HCT116 (cell line): ENCODE data around the gene CAMK1D. TPM values are rescaled to one million over a fixed set of nuclear protein-coding genes. Genes with fewer than 3 reads are reported as not detected.

Experiments
- ATAC-seq: fragments of 200-7000 bp; cut with Tn5 transposase; 2 replicates; pipeline ENCODE4 v1.9.1; 2020; ENCODE audit warnings: mild to moderate bottlenecking, moderate library complexity
- BruUV-seq: library from RNA; stranded (reverse); fragments of 400-500 nt; replicated peaks from 2 replicates; lab custom pipeline; 2021; lab: Mats Ljungman, UMichigan
- CTCF ChIA-PET: fragments of 300-600 bp; sonication (Branson Sonifier 250); formaldehyde crosslinking; loops from one replicate; lab custom pipeline; 2021; ENCODE audit warnings: antibody characterized with exemption; lab: Charles Lee
- POLR2A ChIA-PET: fragments of 300-600, 350-600 bp; sonication (Branson Sonifier 250); formaldehyde crosslinking; loops from one replicate; lab custom pipeline; 2021; ENCODE audit warnings: antibody characterized with exemption; lab: Charles Lee
- RAD21 ChIA-PET, 2 experiments: fragments of 300-600 bp; sonication (Branson Sonifier 250); formaldehyde crosslinking; loops; one replicate each; lab custom pipeline; 2023; ENCODE audit warnings: low total read pairs in 2 of 2; ENCODE audit not compliant: uncharacterized antibody in 2 of 2, unreplicated experiment in 2 of 2, low non-redundant PET in 1 of 2; lab: Charles Lee
- DNase-seq: peaks from one replicate; pipeline ENCODE4 v3.0.0-alpha.2; 2010; ENCODE audit warnings: low read depth, low spot score
- H2AFZ ChIP-seq: fragments of 200-600 bp; shearing (Covaris generic), sonication (generic); 2 replicates; pipeline ENCODE4 v1.6.1; 2017; ENCODE audit warnings: low read depth, mixed run types, mixed read lengths, antibody characterized with exemption, low read length; ENCODE audit not compliant: poor library complexity, severe bottlenecking
- H3K27ac ChIP-seq: 2 replicates; pipeline ENCODE4 v1.5.1; 2012; ENCODE audit warnings: low read depth, low read length
- H3K27me3 ChIP-seq: fragments of 200-600 bp; sonication (generic); 2 replicates; pipeline ENCODE4 v1.6.1; 2016; ENCODE audit warnings: mixed run types, low read length, mixed read lengths; ENCODE audit not compliant: insufficient read depth
- H3K36me3 ChIP-seq, 2 experiments: fragments of 200-500 bp in 1 of 2; fragments of 200-600 bp in 1 of 2; sonication (Bioruptor generic) in 1 of 2; sonication (generic) in 1 of 2; 2 replicates each; pipeline versions ENCODE4 v1.5.1 to v1.6.1; 2014 to 2016; ENCODE audit warnings: low read length in 2 of 2, inconsistent platforms in 1 of 2, mixed read lengths in 1 of 2, mixed run types in 1 of 2; ENCODE audit not compliant: insufficient read depth in 2 of 2, control insufficient read depth in 1 of 2
- H3K4me1 ChIP-seq, 2 experiments: fragments of 200-600 bp in 1 of 2; sonication (generic) in 1 of 2; 2 replicates each; pipeline versions ENCODE4 v1.5.1 to v1.6.1; 2012 to 2017; ENCODE audit warnings: low read length in 2 of 2, inconsistent platforms in 1 of 2, mild to moderate bottlenecking in 1 of 2, mixed read lengths in 1 of 2, mixed run types in 1 of 2, moderate library complexity in 1 of 2; ENCODE audit not compliant: insufficient read depth in 2 of 2, control insufficient read depth in 1 of 2
- H3K4me2 ChIP-seq: fragments of 200-600 bp; sonication (generic); 2 replicates; pipeline ENCODE4 v1.6.1; 2017; ENCODE audit warnings: mixed run types, low read length, mixed read lengths
- H3K4me3 ChIP-seq, 2 experiments: fragments of 200-600 bp in 1 of 2; sonication (generic) in 1 of 2; replicated peaks in 1 of 2; 2 replicates each; pipeline ENCODE4 v1.5.1; 2011 to 2016; ENCODE audit warnings: low read length in 2 of 2, control low read depth in 1 of 2, low read depth in 1 of 2, mild to moderate bottlenecking in 1 of 2, mixed read lengths in 1 of 2, mixed run types in 1 of 2
- H3K79me2 ChIP-seq: fragments of 200-600 bp; sonication (generic); 2 replicates; pipeline ENCODE4 v1.6.1; 2017; ENCODE audit warnings: mild to moderate bottlenecking, mixed run types, low read length, moderate library complexity, mixed read lengths; ENCODE audit not compliant: insufficient read depth
- H3K9ac ChIP-seq: fragments of 200-600 bp; sonication (generic); 2 replicates; pipeline ENCODE4 v1.6.1; 2016; ENCODE audit warnings: low read length, mixed read lengths
- H3K9me2 ChIP-seq: fragments of 200-600 bp; sonication (generic), shearing (Covaris generic); 2 replicates; pipeline ENCODE4 v1.6.1; 2017; ENCODE audit warnings: mixed run types, mild to moderate bottlenecking, moderate library complexity; ENCODE audit not compliant: insufficient read depth
- H3K9me3 ChIP-seq, 2 experiments: fragments of 200-500 bp in 1 of 2; fragments of 200-600 bp in 1 of 2; sonication (Bioruptor generic) in 1 of 2; sonication (generic) in 1 of 2; 2 replicates each; pipeline ENCODE4 v1.6.1; 2014 to 2017; ENCODE audit warnings: low read length in 2 of 2, mixed read lengths in 2 of 2, inconsistent platforms in 1 of 2, low read depth in 1 of 2, mild to moderate bottlenecking in 1 of 2, mixed run types in 1 of 2, moderate library complexity in 1 of 2; ENCODE audit not compliant: control insufficient read depth in 1 of 2, insufficient read depth in 1 of 2
- H4K20me1 ChIP-seq: fragments of 200-600 bp; sonication (generic), shearing (Covaris generic); 2 replicates; pipeline ENCODE4 v1.6.1; 2017; ENCODE audit warnings: mixed run types, mild to moderate bottlenecking, moderate library complexity; ENCODE audit not compliant: insufficient read depth
- CBX3 ChIP-seq: IDR thresholded peaks from 2 replicates; pipeline ENCODE4 v1.6.1; 2012; ENCODE audit warnings: low read depth
- ELF1 ChIP-seq: IDR thresholded peaks from 2 replicates; pipeline ENCODE4 v1.6.1; 2012; ENCODE audit warnings: low read depth, borderline replicate concordance
- EZH2phosphoT487 ChIP-seq: fragments of 200-600 bp; IDR thresholded peaks from 2 replicates; pipeline ENCODE4 v1.6.1; 2018; ENCODE audit warnings: antibody characterized with exemption, borderline replicate concordance
- FOSL1 ChIP-seq: IDR thresholded peaks from 2 replicates; pipeline ENCODE4 v1.6.1; 2012; ENCODE audit warnings: low read depth
- JUND ChIP-seq: IDR thresholded peaks from 2 replicates; pipeline ENCODE4 v1.6.1; 2012
- POLR2A ChIP-seq: IDR thresholded peaks from 2 replicates; pipeline ENCODE4 v1.7.0; 2011; ENCODE audit warnings: borderline replicate concordance; ENCODE audit not compliant: insufficient read depth, insufficient read length; ENCODE audit errors: extremely low read depth
- SIN3A ChIP-seq: IDR thresholded peaks from 2 replicates; pipeline ENCODE4 v1.6.1; 2012; ENCODE audit warnings: low read depth
- SP1 ChIP-seq: IDR thresholded peaks from 2 replicates; pipeline ENCODE4 v1.6.1; 2012; ENCODE audit warnings: low read depth
- SRF ChIP-seq: IDR thresholded peaks from 2 replicates; pipeline ENCODE4 v1.6.1; 2012; ENCODE audit warnings: low read depth
- YY1 ChIP-seq: IDR thresholded peaks from 2 replicates; pipeline ENCODE4 v1.6.1; 2011; ENCODE audit warnings: low read length, low read depth, moderate library complexity, mild to moderate bottlenecking; ENCODE audit not compliant: insufficient replicate concordance; ENCODE audit errors: extremely low read depth
- ZFX ChIP-seq: fragments of 450-650 bp; IDR thresholded peaks from 2 replicates; pipeline ENCODE4 v1.6.1; 2017
- ZNF274 ChIP-seq: fragments of 200-500 bp; sonication (Bioruptor generic); IDR thresholded peaks from 2 replicates; pipeline ENCODE4 v1.6.1; 2014; ENCODE audit warnings: mild to moderate bottlenecking, low read depth, low read length, inconsistent platforms
- intact Hi-C: fragments of 100-400 bp; cut with micrococcal nuclease; formaldehyde crosslinking; loops from 2 replicates; pipeline ENCODE4 v1.10.0; 2022
- total RNA-seq: library from RNA; stranded (reverse); gene quantifications from one replicate; pipeline ENCODE4 v1.2.1, GENCODE V29; 2021; ENCODE audit not compliant: unreplicated experiment
- TF ChIP-seq, protein P1 (sequence below): IDR thresholded peaks from 2 replicates; pipeline ENCODE4 v1.6.1; 2011; ENCODE audit warnings: mild to moderate bottlenecking, low read length, moderate library complexity; ENCODE audit not compliant: insufficient replicate concordance; ENCODE audit errors: extremely low read depth
- TF ChIP-seq, protein P2 (sequence below): IDR thresholded peaks from 2 replicates; pipeline ENCODE4 v1.6.1; 2012
- TF ChIP-seq, protein P3 (sequence below), 3 experiments: fragments of 200-600 bp in 1 of 3; sonication (generic) in 1 of 3; IDR thresholded peaks in 2 of 3; conservative IDR thresholded peaks in 1 of 3; 2 replicates each; pipeline ENCODE4 v1.5.1; 2012 to 2017; ENCODE audit warnings: low read depth in 2 of 3, low read length in 2 of 3, antibody characterized with exemption in 1 of 3, borderline replicate concordance in 1 of 3, control low read depth in 1 of 3, mild to moderate bottlenecking in 1 of 3, mixed read lengths in 1 of 3, mixed run types in 1 of 3, moderate library complexity in 1 of 3; ENCODE audit not compliant: insufficient read depth in 1 of 3

Gene CAMK1D
- total RNA-seq, 1 experiment from 2014 or later, result 9.6 TPM

DNA sequence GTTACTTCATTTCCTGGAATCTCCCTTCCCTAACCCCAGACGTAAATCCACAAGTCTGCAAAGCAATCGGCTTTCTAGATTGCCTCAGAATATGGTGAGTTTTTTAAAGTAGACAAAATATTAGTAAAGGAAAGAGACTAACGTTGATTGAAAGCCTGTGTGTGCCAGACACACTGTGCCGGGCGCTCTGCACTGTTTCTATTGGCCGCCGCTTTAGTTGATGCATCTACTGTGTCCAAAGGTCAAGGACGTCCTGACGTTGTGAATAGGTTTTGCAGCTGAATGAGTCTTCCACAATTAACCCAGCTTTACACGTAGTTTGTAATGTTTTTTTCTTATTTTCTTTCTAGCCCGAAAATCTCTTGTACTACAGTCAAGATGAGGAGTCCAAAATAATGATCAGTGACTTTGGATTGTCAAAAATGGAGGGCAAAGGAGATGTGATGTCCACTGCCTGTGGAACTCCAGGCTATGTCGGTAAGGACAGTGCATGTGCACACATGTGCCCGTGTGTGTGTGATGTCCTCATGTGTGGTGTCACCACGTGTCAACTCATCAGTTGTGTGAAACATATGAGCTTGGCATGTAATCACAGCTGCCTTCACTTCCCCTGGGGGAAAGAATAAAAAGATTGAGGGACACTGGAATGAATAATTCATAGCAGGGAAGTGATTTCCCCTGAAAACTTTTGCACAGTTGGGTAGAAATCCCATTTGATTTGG lies 420.1 kb downstream of the CAMK1D start:
- no TSS peak for BruUV-seq
- CTCF ChIA-PET, result no interaction called here
- DNase-seq, result no peak
- no peaks in the 10 kb centered on the region for H3K36me3 ChIP-seq
- TF ChIP-seq CBX3 (no peak), JUND (no peak), YY1 (no peak), SIN3A (no peak)
- TF ChIP-seq, all 23 proteins: peak for 0
- Histone ChIP-seq H3K9me2 (no peaks in the 10 kb centered on the region), H3K9me3 (no peaks in the 10 kb centered on the region), H3K79me2 (no peaks in the 10 kb centered on the region), H3K27ac (no peak overlapping the region), H3K4me1 (peaks cover 0 to 5% of the 10 kb centered on the region in 2 experiments; a peak in 1 of 4 replicates), H4K20me1 (no peaks in the 10 kb centered on the region), H3K4me3 (no peak overlapping the region), H2AFZ (no peak overlapping the region), H3K4me2 (no peak overlapping the region), H3K27me3 (no peaks in the 10 kb centered on the region), H3K9ac (no peak overlapping the region)
- no peak for ATAC-seq
- ChIA-PET RAD21 (no interaction called here), POLR2A (no interaction called here)
- intact Hi-C loops, result no loop called here

DNA sequence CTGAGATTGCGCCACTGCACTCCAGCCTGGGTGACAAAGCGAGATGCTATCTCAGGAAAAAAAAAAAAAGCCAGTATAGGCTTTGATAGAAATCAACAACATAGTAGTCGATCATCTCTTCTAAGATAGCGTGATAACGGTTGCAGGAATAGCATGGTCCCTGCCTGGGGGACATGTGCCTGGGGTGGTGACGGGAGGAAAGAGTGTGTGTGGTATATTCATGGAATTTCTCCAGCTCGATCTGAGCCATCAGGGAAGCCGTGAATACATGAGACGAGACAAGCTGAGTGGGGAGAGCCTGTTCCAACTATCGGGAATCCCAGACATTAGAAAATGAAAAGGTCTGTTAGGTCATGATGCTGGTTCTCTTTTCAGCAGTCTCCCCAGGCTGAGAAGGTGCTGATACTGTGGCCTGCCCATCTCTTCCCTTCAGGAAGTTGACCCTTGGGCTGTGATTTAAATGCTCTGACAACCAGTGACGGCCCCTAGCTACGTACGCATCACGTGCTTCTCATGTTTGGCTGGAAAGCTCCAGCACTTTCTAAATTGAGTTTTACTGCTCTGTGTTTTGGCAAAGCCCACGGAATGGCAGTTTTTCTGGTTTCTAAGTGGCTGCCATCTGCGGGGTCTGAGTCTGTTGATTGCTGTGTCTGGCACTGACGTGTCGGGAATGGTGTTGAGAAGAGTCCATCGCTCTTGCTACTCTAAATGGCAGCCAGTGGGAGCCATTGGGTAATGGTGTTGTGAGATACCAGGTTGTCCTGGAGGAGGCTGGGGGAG lies 422.8 kb downstream of the CAMK1D start:
- no peak overlapping the region for H3K9ac ChIP-seq
- TF ChIP-seq ZNF274 (no peak), ZFX (no peak), ELF1 (no peak), SP1 (no peak), EZH2phosphoT487 (no peak), POLR2A (no peak), FOSL1 (no peak), SRF (no peak), YY1 (no peak), JUND (no peak), SIN3A (no peak)
- TF ChIP-seq, protein P1, sequence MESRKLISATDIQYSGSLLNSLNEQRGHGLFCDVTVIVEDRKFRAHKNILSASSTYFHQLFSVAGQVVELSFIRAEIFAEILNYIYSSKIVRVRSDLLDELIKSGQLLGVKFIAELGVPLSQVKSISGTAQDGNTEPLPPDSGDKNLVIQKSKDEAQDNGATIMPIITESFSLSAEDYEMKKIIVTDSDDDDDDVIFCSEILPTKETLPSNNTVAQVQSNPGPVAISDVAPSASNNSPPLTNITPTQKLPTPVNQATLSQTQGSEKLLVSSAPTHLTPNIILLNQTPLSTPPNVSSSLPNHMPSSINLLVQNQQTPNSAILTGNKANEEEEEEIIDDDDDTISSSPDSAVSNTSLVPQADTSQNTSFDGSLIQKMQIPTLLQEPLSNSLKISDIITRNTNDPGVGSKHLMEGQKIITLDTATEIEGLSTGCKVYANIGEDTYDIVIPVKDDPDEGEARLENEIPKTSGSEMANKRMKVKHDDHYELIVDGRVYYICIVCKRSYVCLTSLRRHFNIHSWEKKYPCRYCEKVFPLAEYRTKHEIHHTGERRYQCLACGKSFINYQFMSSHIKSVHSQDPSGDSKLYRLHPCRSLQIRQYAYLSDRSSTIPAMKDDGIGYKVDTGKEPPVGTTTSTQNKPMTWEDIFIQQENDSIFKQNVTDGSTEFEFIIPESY, result no peak
- TF ChIP-seq, protein P2, sequence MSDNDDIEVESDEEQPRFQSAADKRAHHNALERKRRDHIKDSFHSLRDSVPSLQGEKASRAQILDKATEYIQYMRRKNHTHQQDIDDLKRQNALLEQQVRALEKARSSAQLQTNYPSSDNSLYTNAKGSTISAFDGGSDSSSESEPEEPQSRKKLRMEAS, result no peak
- TF ChIP-seq, protein P3, sequence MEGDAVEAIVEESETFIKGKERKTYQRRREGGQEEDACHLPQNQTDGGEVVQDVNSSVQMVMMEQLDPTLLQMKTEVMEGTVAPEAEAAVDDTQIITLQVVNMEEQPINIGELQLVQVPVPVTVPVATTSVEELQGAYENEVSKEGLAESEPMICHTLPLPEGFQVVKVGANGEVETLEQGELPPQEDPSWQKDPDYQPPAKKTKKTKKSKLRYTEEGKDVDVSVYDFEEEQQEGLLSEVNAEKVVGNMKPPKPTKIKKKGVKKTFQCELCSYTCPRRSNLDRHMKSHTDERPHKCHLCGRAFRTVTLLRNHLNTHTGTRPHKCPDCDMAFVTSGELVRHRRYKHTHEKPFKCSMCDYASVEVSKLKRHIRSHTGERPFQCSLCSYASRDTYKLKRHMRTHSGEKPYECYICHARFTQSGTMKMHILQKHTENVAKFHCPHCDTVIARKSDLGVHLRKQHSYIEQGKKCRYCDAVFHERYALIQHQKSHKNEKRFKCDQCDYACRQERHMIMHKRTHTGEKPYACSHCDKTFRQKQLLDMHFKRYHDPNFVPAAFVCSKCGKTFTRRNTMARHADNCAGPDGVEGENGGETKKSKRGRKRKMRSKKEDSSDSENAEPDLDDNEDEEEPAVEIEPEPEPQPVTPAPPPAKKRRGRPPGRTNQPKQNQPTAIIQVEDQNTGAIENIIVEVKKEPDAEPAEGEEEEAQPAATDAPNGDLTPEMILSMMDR (IDR thresholded peaks at IDR 0.05 in 2 of 3, conservative IDR thresholded peaks at IDR 0.05 in 1 of 3; ENCODE audit: borderline replicate concordance in 1 of 3, insufficient read depth in 1 of 3, low read depth in 2 of 3, low read length in 2 of 3), result no peak

More for the DNA sequence above, 422.8 kb downstream of the CAMK1D start:
- no peak for ATAC-seq
- RAD21 ChIA-PET, result no interaction called here
- DNase-seq, result no peak
- H3K9me2 ChIP-seq, result no peaks in the 10 kb centered on the region
- no peaks in the 10 kb centered on the region for H3K9me3 ChIP-seq
- POLR2A ChIA-PET, result no interaction called here
- no peaks in the 10 kb centered on the region for H4K20me1 ChIP-seq
- no peak overlapping the region for H3K4me3 ChIP-seq
- no peaks in the 10 kb centered on the region for H3K79me2 ChIP-seq
- no TSS peak for BruUV-seq
- H3K27me3 ChIP-seq, result no peaks in the 10 kb centered on the region
- no peak overlapping the region for H3K27ac ChIP-seq
- intact Hi-C loops, result no loop called here
- no peak overlapping the region for H2AFZ ChIP-seq
- peaks cover 0 to 5% of the 10 kb centered on the region in 2 experiments; a peak in 1 of 4 replicates for H3K4me1 ChIP-seq
- CTCF ChIA-PET, result interaction anchor here (1.0 kb wide), 1 partner anchor 10 kb away, joined by 3 read pairs; no protein-coding TSS in a partner anchor
- H3K36me3 ChIP-seq, result no peaks in the 10 kb centered on the region
- no peak overlapping the region for H3K4me2 ChIP-seq
